ENCODE measurements around the gene TSPAN13.

The TSPAN13 gene

GRCh38 chr7:16715928-16716327 is 37.6 kb upstream of the TSPAN13 start:
- H3K27me3 Mint-ChIP-seq (ENCODE audit: low read depth, poor library complexity): no peaks in the 10 kb centered on the region
- H3K27ac Mint-ChIP-seq: no peak overlapping the region

GRCh38 chr7:16718111-16718656 is 35.4 kb upstream of the TSPAN13 start:
- H3K4me3 Mint-ChIP-seq: no peak overlapping the region
- no peak overlapping the region for H3K27ac Mint-ChIP-seq
- no peak for TF ChIP-seq CTCF (IDR thresholded peaks at IDR 0.05)
- no peaks in the 10 kb centered on the region for H3K9me3 Mint-ChIP-seq
- DNase-seq: no peak
- peaks cover 6% of the 10 kb centered on the region for H3K36me3 Mint-ChIP-seq (ENCODE audit: low read depth)
- H3K4me1 Mint-ChIP-seq: peaks cover 8% of the 10 kb centered on the region
- no peaks in the 10 kb centered on the region for H3K27me3 Mint-ChIP-seq (ENCODE audit: low read depth, poor library complexity)

More at GRCh38 chr7:16715928-16716327, 37.6 kb upstream of the TSPAN13 start:
- DNase-seq: no peak
- peaks cover 20% of the 10 kb centered on the region for H3K36me3 Mint-ChIP-seq (ENCODE audit: low read depth)
- H3K4me1 Mint-ChIP-seq: peaks cover 13% of the 10 kb centered on the region
- H3K9me3 Mint-ChIP-seq: no peaks in the 10 kb centered on the region
- TF ChIP-seq CTCF (IDR thresholded peaks at IDR 0.05): no peak
- no peak overlapping the region for H3K4me3 Mint-ChIP-seq

- DNase-seq: no peak
- Mint-ChIP-seq H3K27me3 (ENCODE audit: low read depth, poor library complexity) (no peaks in the 10 kb centered on the region), H3K9me3 (no peaks in the 10 kb centered on the region), H3K4me3 (no peak overlapping the region), H3K4me1 (peaks cover 8% of the 10 kb centered on the region), H3K27ac (peak overlapping the region; percentile 10), H3K36me3 (ENCODE audit: low read depth) (peaks cover 6% of the 10 kb centered on the region)
- no peak for TF ChIP-seq CTCF (IDR thresholded peaks at IDR 0.05)
Measured at GRCh38 chr7:16719699-16720098, 33.9 kb upstream of the TSPAN13 start.

GRCh38 chr7:16721541-16721940 is 32.0 kb upstream of the TSPAN13 start:
- H3K27me3 Mint-ChIP-seq (ENCODE audit: low read depth, poor library complexity): no peaks in the 10 kb centered on the region
- peak overlapping the region; percentile 95 for H3K27ac Mint-ChIP-seq
- H3K36me3 Mint-ChIP-seq (ENCODE audit: low read depth): no peaks in the 10 kb centered on the region
- H3K4me3 Mint-ChIP-seq: no peak overlapping the region
- H3K4me1 Mint-ChIP-seq: peaks cover 8% of the 10 kb centered on the region
- H3K9me3 Mint-ChIP-seq: no peaks in the 10 kb centered on the region
- no peak for TF ChIP-seq CTCF (IDR thresholded peaks at IDR 0.05)
- DNase-seq: no peak

GRCh38 chr7:16724344-16724743 is 29.2 kb upstream of the TSPAN13 start:
- TF ChIP-seq CTCF (IDR thresholded peaks at IDR 0.05): no peak
- no peak overlapping the region for H3K27ac Mint-ChIP-seq
- H3K27me3 Mint-ChIP-seq (ENCODE audit: low read depth, poor library complexity): no peaks in the 10 kb centered on the region
- H3K4me1 Mint-ChIP-seq: peaks cover 6% of the 10 kb centered on the region
- DNase-seq: no peak
- H3K36me3 Mint-ChIP-seq (ENCODE audit: low read depth): no peaks in the 10 kb centered on the region
- no peaks in the 10 kb centered on the region for H3K9me3 Mint-ChIP-seq
- H3K4me3 Mint-ChIP-seq: no peak overlapping the region

GRCh38 chr7:16726189-16726588 is 27.4 kb upstream of the TSPAN13 start:
- Mint-ChIP-seq H3K9me3 (no peaks in the 10 kb centered on the region), H3K27me3 (ENCODE audit: low read depth, poor library complexity) (no peaks in the 10 kb centered on the region), H3K27ac (no peak overlapping the region), H3K4me3 (no peak overlapping the region), H3K4me1 (no peaks in the 10 kb centered on the region), H3K36me3 (ENCODE audit: low read depth) (no peaks in the 10 kb centered on the region)
- no peak for DNase-seq
- no peak for TF ChIP-seq CTCF (IDR thresholded peaks at IDR 0.05)

Data from nephron progenitor cell (in vitro differentiated cells).